ENCODE data around the gene COPRS.
"Not testable (repeated sequence)": the region's sequence is repeated elsewhere in the genome, so short reads cannot be mapped to it uniquely, and the experiment has no call there.

The COPRS gene

DNA sequence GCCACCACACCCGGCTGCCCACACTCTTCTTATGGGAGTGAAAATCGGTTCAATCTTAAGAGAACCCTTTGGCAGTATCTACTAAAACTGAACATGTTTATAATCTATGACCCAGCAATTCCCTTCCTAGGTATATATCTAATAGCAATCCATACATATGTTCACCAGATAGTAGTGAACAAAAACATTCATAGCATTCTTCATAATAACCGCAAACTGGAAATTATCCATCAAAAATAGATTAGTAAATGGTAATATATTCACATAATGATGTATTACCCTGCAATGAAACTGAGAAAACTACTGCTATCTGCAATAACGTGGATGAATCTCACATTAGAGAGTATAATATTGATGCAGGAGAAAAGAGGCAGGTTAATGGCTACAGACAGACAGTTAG, 23.1 kb downstream of the COPRS start:
- TF ChIP-seq CTCF (IDR thresholded peaks at IDR 0.05; ENCODE audit: low read depth, low read length) = no peak
- no peak overlapping the region for H3K4me3 ChIP-seq (replicated peaks in 1 of 2; ENCODE audit: low read depth in 2 of 2, low read length in 2 of 2)
- peak in 1 of 2 donors; percentile 25 for DNase-seq (ENCODE audit: low read depth in 2 of 2)

- DNase-seq (ENCODE audit: low read depth in 2 of 2) = no peak
- TF ChIP-seq CTCF (IDR thresholded peaks at IDR 0.05; ENCODE audit: low read depth, low read length) = no peak
- H3K4me3 ChIP-seq (replicated peaks in 1 of 2; ENCODE audit: low read depth in 2 of 2, low read length in 2 of 2) = no peak overlapping the region
Measured at GRCh38 chr17:31834448-31834847, 24.6 kb downstream of the COPRS start.

- no peak for DNase-seq (ENCODE audit: low read depth in 2 of 2)
- TF ChIP-seq CTCF (IDR thresholded peaks at IDR 0.05; ENCODE audit: low read depth, low read length) = no peak
- no peak overlapping the region for H3K4me3 ChIP-seq (replicated peaks in 1 of 2; ENCODE audit: low read depth in 2 of 2, low read length in 2 of 2)
Measured at GRCh38 chr17:31832746-31833145, 26.3 kb downstream of the COPRS start.

DNA sequence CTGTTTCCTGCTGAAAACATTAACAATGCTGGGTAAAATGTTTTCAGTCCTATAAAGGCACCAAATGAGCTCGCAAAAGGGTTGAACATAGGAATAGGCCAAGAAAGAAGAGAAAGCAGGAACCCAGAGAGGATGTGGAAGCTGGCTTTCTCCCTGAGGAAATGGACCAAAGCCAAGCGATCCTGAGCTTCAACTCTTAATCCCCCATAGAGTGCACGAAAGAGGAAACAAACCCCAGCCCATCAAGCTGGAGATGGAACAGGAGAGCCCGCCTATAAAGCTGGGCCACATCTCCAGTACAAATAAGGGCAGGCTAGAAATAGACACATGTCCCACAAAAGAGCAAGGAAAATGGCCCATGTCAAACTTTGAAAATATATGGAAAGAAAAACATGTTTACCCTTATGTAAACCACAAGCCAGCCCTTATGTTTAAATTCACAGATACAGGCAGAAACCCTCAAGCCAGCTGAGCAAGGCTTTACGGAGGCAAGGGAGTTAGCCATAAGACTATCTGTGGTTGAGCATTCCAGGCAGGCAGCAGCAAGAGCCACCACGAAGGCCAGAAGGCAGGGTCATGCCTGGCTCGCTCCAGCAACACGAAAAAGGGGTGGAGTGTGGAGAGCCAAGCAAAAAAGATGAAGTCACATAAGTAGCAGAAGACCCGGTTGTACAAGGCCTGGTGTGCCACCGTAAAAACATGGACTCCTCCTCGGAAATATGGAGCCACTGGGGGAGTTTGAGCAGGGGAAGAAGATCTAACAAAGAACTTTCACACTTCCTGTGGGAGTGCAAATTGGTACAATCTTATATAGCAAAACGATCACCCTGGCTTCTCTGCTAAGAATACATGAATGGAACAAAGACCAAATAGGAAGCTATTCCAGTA, 27.8 kb downstream of the COPRS start:
- DNase-seq (ENCODE audit: low read depth in 2 of 2) = peak; percentile 17 to 30
- no peak for TF ChIP-seq CTCF (IDR thresholded peaks at IDR 0.05; ENCODE audit: low read depth, low read length)
- H3K4me3 ChIP-seq (replicated peaks in 1 of 2; ENCODE audit: low read depth in 2 of 2, low read length in 2 of 2) = no peak overlapping the region

DNA sequence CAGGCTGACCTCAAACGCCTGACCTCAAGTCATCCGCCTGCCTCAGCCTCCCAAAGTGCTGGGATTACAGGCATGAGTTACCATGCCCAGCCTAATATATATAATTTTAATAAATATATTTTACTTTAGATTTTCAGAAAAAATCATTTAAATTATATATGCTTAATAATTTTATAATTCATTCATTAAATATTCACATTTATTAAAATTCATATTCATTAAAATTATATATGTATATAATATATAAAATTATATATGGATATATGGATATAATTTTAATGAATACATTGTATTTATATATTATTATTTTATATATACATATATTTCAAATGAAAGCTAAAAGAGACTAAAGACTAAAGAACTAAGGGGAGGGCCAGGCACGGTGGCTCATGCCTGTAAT, 29.4 kb downstream of the COPRS start:
- no peak for DNase-seq (ENCODE audit: low read depth in 2 of 2)
- no peak overlapping the region for H3K4me3 ChIP-seq (replicated peaks in 1 of 2; ENCODE audit: low read depth in 2 of 2, low read length in 2 of 2)
- TF ChIP-seq CTCF (IDR thresholded peaks at IDR 0.05; ENCODE audit: low read depth, low read length) = no peak

DNA sequence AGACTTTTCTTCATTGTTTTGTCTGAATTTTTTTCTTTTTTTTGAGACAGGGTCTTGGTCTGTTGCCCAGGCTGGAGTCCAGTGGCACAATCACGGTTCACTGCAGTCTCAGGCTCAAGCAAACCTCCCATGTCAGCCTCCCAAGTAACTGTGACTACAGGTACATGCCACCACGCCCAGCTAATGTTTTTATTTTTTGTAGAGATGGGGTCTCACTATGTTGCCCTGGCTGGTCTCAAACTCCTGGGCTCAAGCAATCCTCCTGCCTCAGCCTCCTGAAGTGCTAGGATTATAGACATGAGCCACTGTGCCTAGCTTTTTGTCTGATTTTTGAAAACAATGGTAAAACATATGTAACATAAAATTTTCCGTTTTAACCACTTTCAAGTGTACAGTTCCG, 30.1 kb downstream of the COPRS start:
- not testable (repeated sequence) for H3K4me3 ChIP-seq (replicated peaks in 1 of 2; ENCODE audit: low read depth in 2 of 2, low read length in 2 of 2); DNase-seq (ENCODE audit: low read depth in 2 of 2)

DNA sequence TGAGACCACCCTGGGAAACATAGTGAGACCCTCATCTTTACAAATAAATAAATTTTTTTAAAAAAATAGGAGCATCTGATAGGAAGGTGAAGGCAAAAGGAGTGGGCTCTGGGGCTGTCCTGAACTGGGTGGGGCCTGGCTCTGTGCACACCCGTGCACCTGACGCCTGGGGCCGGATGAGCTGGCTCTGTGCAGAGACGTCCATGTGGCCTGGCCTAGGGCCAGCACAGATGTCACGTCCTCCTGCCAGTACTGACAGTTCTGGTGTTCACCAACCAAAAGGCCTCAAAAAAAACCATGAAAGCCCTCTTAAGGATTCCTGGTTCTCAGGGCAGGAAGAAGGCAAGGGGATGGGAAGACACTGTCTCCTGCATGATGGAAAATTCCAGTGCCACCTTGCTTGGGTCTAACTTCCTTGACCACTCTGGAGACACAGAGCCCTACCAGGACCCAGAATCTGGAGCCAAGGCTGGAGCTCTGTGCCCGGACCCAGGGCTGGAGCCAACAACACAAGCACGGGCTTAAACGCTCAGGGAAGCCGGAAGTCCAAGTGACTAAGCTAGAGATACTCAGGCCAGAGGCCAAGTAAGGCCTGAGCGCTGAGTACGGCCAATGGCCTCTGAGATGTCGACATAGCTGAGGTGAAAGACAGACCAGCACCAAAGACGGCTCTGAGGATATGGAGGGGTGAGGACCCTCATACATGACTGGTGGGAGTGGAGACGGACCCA, 32.9 kb downstream of the COPRS start:
- H3K4me3 ChIP-seq (replicated peaks in 1 of 2; ENCODE audit: low read depth in 2 of 2, low read length in 2 of 2) = no peak overlapping the region
- TF ChIP-seq CTCF (IDR thresholded peaks at IDR 0.05; ENCODE audit: low read depth, low read length) = no peak
- peak; percentile 67 to 70 for DNase-seq (ENCODE audit: low read depth in 2 of 2)
